C4-2B (cell line): ENCODE data around the gene AKAP9.

ENCODE experiments used
- CTCF ChIP-seq: fragments of 450-650 bp; conservative IDR thresholded peaks from 2 replicates; pipeline ENCODE4 v1.5.1; 2017; ENCODE audit warnings: mild to moderate bottlenecking
- ZFX ChIP-seq: fragments of 450-650 bp; IDR thresholded peaks from 2 replicates; pipeline ENCODE4 v1.6.1; 2017

- TF ChIP-seq CTCF = no peak
- TF ChIP-seq ZFX = no peak
Measured at GRCh38 chr7:92108821-92109220, 168.2 kb downstream of the AKAP9 start.
